ENCODE results near the gene NFE2L2.

DNA sequence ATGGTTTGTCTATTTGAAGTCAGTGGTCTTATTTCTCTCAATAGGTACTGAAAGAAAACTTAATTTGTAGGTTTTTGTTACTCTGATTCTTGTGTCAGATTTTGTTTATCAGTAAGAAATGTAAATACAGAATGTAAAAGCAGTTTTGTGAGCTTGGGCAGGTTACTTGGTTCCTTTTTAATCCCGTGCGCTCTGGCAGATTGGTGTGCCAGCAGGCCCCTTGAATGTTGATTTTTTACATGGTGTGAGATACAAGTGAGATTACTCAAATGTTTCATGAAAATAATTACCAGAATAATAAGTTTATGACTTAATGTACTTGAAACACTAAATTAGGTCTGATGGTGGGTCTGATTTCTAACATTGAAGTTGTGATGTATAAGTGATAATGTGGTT, 38.6 kb downstream of the NFE2L2 start:
- TF ChIP-seq, protein P1, sequence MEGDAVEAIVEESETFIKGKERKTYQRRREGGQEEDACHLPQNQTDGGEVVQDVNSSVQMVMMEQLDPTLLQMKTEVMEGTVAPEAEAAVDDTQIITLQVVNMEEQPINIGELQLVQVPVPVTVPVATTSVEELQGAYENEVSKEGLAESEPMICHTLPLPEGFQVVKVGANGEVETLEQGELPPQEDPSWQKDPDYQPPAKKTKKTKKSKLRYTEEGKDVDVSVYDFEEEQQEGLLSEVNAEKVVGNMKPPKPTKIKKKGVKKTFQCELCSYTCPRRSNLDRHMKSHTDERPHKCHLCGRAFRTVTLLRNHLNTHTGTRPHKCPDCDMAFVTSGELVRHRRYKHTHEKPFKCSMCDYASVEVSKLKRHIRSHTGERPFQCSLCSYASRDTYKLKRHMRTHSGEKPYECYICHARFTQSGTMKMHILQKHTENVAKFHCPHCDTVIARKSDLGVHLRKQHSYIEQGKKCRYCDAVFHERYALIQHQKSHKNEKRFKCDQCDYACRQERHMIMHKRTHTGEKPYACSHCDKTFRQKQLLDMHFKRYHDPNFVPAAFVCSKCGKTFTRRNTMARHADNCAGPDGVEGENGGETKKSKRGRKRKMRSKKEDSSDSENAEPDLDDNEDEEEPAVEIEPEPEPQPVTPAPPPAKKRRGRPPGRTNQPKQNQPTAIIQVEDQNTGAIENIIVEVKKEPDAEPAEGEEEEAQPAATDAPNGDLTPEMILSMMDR (conservative IDR thresholded peaks at IDR 0.05; ENCODE audit: low read depth, low read length) = no peak
- no peak for TF ChIP-seq EZH2 (IDR thresholded peaks at IDR 0.05; ENCODE audit: borderline replicate concordance, low read depth, low read length, poor library complexity, severe bottlenecking)

Measured in A673 (cell line).